Measurements from ENCODE around the gene PRKD1. TPM values are rescaled to one million over a fixed set of nuclear protein-coding genes. Genes with fewer than 3 reads are reported as not detected.

The PRKD1 gene
- total RNA-seq, 2 donors from 2014 or later = 12.0 to 12.6 TPM

- Histone ChIP-seq H3K27ac (ENCODE audit: low read depth, low read length) (no peak overlapping the region), H3K9me3 (ENCODE audit: control insufficient read depth, low read length) (no peaks in the 10 kb centered on the region), H3K4me1 (ENCODE audit: control insufficient read depth, insufficient read depth, low read length) (peaks cover 18% of the 10 kb centered on the region), H3K36me3 (ENCODE audit: control insufficient read depth, insufficient read depth, low read length) (no peaks in the 10 kb centered on the region), H3K4me3 (ENCODE audit: low read length) (no peak overlapping the region), H3K9ac (ENCODE audit: extremely low read depth, low read length, poor library complexity, severe bottlenecking) (no peak overlapping the region), H3K27me3 (ENCODE audit: control insufficient read depth, insufficient read depth, low read length, poor library complexity, severe bottlenecking) (no peaks in the 10 kb centered on the region)
- WGBS, 2 experiments (ENCODE audit: insufficient coverage in 1 of 2, insufficient read length in 1 of 2) = 34% methylated on average over 6 of the region's 7 CpGs; no CpG with 5 or more reads in 1 of the 2 experiments
- Mint-ChIP-seq H3K27ac (no peak overlapping the region), H3K4me3 (no peak overlapping the region), H3K9me3 (peaks cover 7% of the 10 kb centered on the region), H3K27me3 (ENCODE audit: insufficient read depth) (peaks cover 1% of the 10 kb centered on the region), H3K36me3 (ENCODE audit: low read depth) (no peaks in the 10 kb centered on the region), H3K4me1 (peaks cover 18% of the 10 kb centered on the region)
- peak; percentile 77 for DNase-seq
- peak; percentile 86 for TF ChIP-seq CTCF (conservative IDR thresholded peaks at IDR 0.05)
Measured at GRCh38 chr14:29529418-29529817, 398.2 kb downstream of the PRKD1 start.

GRCh38 chr14:29528889-29529288 is 398.8 kb downstream of the PRKD1 start:
- no peaks in the 10 kb centered on the region for H3K27me3 ChIP-seq (ENCODE audit: control insufficient read depth, insufficient read depth, low read length, poor library complexity, severe bottlenecking)
- H3K4me3 ChIP-seq (ENCODE audit: low read length) = no peak overlapping the region
- Mint-ChIP-seq H3K27ac (no peak overlapping the region), H3K4me1 (peaks cover 18% of the 10 kb centered on the region), H3K36me3 (ENCODE audit: low read depth) (no peaks in the 10 kb centered on the region), H3K4me3 (no peak overlapping the region), H3K9me3 (peaks cover 7% of the 10 kb centered on the region), H3K27me3 (ENCODE audit: insufficient read depth) (no peaks in the 10 kb centered on the region)
- no peak overlapping the region for H3K27ac ChIP-seq (ENCODE audit: low read depth, low read length)
- H3K9me3 ChIP-seq (ENCODE audit: control insufficient read depth, low read length) = no peaks in the 10 kb centered on the region
- H3K4me1 ChIP-seq (ENCODE audit: control insufficient read depth, insufficient read depth, low read length) = peaks cover 18% of the 10 kb centered on the region
- 33 to 36% methylated on average over 1 of the region's 1 CpG for WGBS, 2 experiments (ENCODE audit: insufficient coverage in 1 of 2, insufficient read length in 1 of 2)
- no peaks in the 10 kb centered on the region for H3K36me3 ChIP-seq (ENCODE audit: control insufficient read depth, insufficient read depth, low read length)
- TF ChIP-seq CTCF (conservative IDR thresholded peaks at IDR 0.05) = no peak
- no peak for DNase-seq
- no peak overlapping the region for H3K9ac ChIP-seq (ENCODE audit: extremely low read depth, low read length, poor library complexity, severe bottlenecking)

- H3K27ac ChIP-seq (ENCODE audit: low read depth, low read length) = no peak overlapping the region
- no peak overlapping the region for H3K4me3 Mint-ChIP-seq
- DNase-seq = no peak
- H3K4me1 ChIP-seq (ENCODE audit: control insufficient read depth, insufficient read depth, low read length) = peaks cover 13% of the 10 kb centered on the region
- no peaks in the 10 kb centered on the region for H3K27me3 Mint-ChIP-seq (ENCODE audit: insufficient read depth)
- no peak for TF ChIP-seq CTCF (conservative IDR thresholded peaks at IDR 0.05)
- peaks cover 2% of the 10 kb centered on the region for H3K9me3 Mint-ChIP-seq
- H3K27me3 ChIP-seq (ENCODE audit: control insufficient read depth, insufficient read depth, low read length, poor library complexity, severe bottlenecking) = no peaks in the 10 kb centered on the region
- no peak overlapping the region for H3K27ac Mint-ChIP-seq
- peaks cover 17% of the 10 kb centered on the region for H3K4me1 Mint-ChIP-seq
- no peaks in the 10 kb centered on the region for H3K9me3 ChIP-seq (ENCODE audit: control insufficient read depth, low read length)
- H3K36me3 Mint-ChIP-seq (ENCODE audit: low read depth) = no peaks in the 10 kb centered on the region
- no peak overlapping the region for H3K9ac ChIP-seq (ENCODE audit: extremely low read depth, low read length, poor library complexity, severe bottlenecking)
- no peaks in the 10 kb centered on the region for H3K36me3 ChIP-seq (ENCODE audit: control insufficient read depth, insufficient read depth, low read length)
- H3K4me3 ChIP-seq (ENCODE audit: low read length) = no peak overlapping the region
Measured at GRCh38 chr14:29527286-29527685, 400.4 kb downstream of the PRKD1 start.
